Measurements from ENCODE around the gene TICAM1. TPM values are rescaled to one million over a fixed set of nuclear protein-coding genes. Genes with fewer than 3 reads are reported as not detected.

The TICAM1 gene
- total and polyA plus RNA-seq, 2 of the 8 experiments (the other 6 are each of a cell fraction or from before 2014, with no cell fraction given), result 0.41 to 0.65 TPM

DNA sequence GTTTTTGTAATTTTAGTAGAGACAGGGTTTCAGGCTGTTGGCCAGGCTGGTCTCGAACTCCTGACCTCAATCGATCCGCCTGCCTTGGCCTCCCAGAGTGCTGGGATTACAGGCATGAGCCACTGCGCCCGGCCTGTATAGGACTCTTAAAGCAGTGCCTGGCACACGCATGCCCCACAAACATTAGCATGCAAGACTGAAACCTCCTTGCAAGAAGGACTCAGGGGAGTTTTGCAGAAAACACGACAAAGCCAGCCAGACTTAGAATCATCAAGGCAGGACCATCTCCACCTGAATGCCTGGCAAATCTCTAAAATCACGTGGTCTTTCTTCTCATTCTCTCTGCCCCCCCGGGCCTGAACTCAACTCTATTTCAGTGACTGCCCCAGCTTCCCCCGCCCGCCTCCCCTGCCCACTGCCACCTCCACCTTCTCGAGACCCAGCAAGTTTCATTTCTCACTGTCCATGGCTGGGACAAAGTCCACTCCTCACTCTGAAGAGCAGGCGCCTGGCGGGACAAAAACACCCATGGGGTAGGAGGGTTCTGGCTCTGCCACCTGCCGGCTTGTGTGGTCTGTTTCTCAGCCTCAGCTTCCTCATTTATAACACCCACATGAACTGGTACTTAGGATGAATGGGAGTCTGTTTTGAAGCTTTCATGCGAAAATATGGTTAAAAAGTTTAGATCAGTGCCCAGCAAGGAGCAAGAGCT lies 2.4 kb downstream of the TICAM1 start (continued):
- TF ChIP-seq, protein P1, sequence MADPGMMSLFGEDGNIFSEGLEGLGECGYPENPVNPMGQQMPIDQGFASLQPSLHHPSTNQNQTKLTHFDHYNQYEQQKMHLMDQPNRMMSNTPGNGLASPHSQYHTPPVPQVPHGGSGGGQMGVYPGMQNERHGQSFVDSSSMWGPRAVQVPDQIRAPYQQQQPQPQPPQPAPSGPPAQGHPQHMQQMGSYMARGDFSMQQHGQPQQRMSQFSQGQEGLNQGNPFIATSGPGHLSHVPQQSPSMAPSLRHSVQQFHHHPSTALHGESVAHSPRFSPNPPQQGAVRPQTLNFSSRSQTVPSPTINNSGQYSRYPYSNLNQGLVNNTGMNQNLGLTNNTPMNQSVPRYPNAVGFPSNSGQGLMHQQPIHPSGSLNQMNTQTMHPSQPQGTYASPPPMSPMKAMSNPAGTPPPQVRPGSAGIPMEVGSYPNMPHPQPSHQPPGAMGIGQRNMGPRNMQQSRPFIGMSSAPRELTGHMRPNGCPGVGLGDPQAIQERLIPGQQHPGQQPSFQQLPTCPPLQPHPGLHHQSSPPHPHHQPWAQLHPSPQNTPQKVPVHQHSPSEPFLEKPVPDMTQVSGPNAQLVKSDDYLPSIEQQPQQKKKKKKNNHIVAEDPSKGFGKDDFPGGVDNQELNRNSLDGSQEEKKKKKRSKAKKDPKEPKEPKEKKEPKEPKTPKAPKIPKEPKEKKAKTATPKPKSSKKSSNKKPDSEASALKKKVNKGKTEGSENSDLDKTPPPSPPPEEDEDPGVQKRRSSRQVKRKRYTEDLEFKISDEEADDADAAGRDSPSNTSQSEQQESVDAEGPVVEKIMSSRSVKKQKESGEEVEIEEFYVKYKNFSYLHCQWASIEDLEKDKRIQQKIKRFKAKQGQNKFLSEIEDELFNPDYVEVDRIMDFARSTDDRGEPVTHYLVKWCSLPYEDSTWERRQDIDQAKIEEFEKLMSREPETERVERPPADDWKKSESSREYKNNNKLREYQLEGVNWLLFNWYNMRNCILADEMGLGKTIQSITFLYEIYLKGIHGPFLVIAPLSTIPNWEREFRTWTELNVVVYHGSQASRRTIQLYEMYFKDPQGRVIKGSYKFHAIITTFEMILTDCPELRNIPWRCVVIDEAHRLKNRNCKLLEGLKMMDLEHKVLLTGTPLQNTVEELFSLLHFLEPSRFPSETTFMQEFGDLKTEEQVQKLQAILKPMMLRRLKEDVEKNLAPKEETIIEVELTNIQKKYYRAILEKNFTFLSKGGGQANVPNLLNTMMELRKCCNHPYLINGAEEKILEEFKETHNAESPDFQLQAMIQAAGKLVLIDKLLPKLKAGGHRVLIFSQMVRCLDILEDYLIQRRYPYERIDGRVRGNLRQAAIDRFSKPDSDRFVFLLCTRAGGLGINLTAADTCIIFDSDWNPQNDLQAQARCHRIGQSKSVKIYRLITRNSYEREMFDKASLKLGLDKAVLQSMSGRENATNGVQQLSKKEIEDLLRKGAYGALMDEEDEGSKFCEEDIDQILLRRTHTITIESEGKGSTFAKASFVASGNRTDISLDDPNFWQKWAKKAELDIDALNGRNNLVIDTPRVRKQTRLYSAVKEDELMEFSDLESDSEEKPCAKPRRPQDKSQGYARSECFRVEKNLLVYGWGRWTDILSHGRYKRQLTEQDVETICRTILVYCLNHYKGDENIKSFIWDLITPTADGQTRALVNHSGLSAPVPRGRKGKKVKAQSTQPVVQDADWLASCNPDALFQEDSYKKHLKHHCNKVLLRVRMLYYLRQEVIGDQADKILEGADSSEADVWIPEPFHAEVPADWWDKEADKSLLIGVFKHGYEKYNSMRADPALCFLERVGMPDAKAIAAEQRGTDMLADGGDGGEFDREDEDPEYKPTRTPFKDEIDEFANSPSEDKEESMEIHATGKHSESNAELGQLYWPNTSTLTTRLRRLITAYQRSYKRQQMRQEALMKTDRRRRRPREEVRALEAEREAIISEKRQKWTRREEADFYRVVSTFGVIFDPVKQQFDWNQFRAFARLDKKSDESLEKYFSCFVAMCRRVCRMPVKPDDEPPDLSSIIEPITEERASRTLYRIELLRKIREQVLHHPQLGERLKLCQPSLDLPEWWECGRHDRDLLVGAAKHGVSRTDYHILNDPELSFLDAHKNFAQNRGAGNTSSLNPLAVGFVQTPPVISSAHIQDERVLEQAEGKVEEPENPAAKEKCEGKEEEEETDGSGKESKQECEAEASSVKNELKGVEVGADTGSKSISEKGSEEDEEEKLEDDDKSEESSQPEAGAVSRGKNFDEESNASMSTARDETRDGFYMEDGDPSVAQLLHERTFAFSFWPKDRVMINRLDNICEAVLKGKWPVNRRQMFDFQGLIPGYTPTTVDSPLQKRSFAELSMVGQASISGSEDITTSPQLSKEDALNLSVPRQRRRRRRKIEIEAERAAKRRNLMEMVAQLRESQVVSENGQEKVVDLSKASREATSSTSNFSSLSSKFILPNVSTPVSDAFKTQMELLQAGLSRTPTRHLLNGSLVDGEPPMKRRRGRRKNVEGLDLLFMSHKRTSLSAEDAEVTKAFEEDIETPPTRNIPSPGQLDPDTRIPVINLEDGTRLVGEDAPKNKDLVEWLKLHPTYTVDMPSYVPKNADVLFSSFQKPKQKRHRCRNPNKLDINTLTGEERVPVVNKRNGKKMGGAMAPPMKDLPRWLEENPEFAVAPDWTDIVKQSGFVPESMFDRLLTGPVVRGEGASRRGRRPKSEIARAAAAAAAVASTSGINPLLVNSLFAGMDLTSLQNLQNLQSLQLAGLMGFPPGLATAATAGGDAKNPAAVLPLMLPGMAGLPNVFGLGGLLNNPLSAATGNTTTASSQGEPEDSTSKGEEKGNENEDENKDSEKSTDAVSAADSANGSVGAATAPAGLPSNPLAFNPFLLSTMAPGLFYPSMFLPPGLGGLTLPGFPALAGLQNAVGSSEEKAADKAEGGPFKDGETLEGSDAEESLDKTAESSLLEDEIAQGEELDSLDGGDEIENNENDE (IDR thresholded peaks at IDR 0.05; ENCODE audit: insufficient replicate concordance, low read length), result no peak
- no peak for TF ChIP-seq TAF7 (optimal IDR thresholded peaks at IDR 0.05; ENCODE audit: borderline replicate concordance, low read depth, low read length)
- TF ChIP-seq KDM5A (IDR thresholded peaks at IDR 0.05; ENCODE audit: low read length), result no peak
- no peak for TF ChIP-seq RBBP5 (IDR thresholded peaks at IDR 0.05; ENCODE audit: borderline replicate concordance, low read depth, low read length)
- no peak for TF ChIP-seq RXRA (IDR thresholded peaks at IDR 0.05; ENCODE audit: insufficient read depth, low read depth, low read length)
- no peak for TF ChIP-seq SP1 (IDR thresholded peaks at IDR 0.05; ENCODE audit: low read depth, low read length)
- no peak for TF ChIP-seq CREB1 (IDR thresholded peaks at IDR 0.05)
- TF ChIP-seq SP4 (IDR thresholded peaks at IDR 0.05; ENCODE audit: low read length), result no peak

All from H1 (cell line).